GM19328 (cell line): ENCODE results near the gene PET100.

Experiments
- ATAC-seq: cut with Tn5 transposase; IDR thresholded peaks from one replicate; pipeline ENCODE4 v1.9.1; 2021; ENCODE audit warnings: mild to moderate bottlenecking, moderate library complexity; ENCODE audit not compliant: unreplicated experiment

Gene PET100

GRCh38 chr19:7629347-7630054, at the start of gene PET100, which contains the start of gene XAB2:
TSS of gene PET100 (plus strand) at chr19:7629793. CDS start at chr19:7629834, 41 bp downstream.
TSS of gene XAB2 (minus strand) at chr19:7629545. CDS start at chr19:7629527, 18 bp downstream.
- ATAC-seq, result peak; percentile 92

- no peak for ATAC-seq
These were observed 47.1 kb upstream of the PET100 start for GRCh38 chr19:7582446-7582845.

GRCh38 chr19:7589822-7590221, 39.8 kb upstream of the PET100 start:
- ATAC-seq, result no peak

- ATAC-seq, result no peak
These were observed 39.3 kb upstream of the PET100 start for GRCh38 chr19:7590256-7590655.

- ATAC-seq, result no peak
These were observed 34.0 kb upstream of the PET100 start, which contains the start of gene CAMSAP3 for GRCh38 chr19:7595466-7596133. TSS of gene CAMSAP3 (plus strand) at chr19:7595863. CDS start at chr19:7596003, 140 bp downstream.

- no peak for ATAC-seq
These were observed 33.2 kb upstream of the PET100 start for GRCh38 chr19:7596211-7596937.

GRCh38 chr19:7597689-7598088, 31.9 kb upstream of the PET100 start:
- ATAC-seq, result no peak

- no peak for ATAC-seq
These were observed 31.4 kb upstream of the PET100 start for GRCh38 chr19:7598180-7598579.

- no peak for ATAC-seq
These were observed 28.9 kb upstream of the PET100 start for GRCh38 chr19:7600721-7601120.

GRCh38 chr19:7602240-7602934, 27.2 kb upstream of the PET100 start:
- no peak for ATAC-seq

- no peak for ATAC-seq
These were observed 26.6 kb upstream of the PET100 start for GRCh38 chr19:7602935-7603497.

GRCh38 chr19:7603919-7604318, 25.7 kb upstream of the PET100 start:
- no peak for ATAC-seq

- ATAC-seq, result no peak
These were observed 23.9 kb upstream of the PET100 start for GRCh38 chr19:7605490-7606222.

GRCh38 chr19:7606289-7606688, 23.3 kb upstream of the PET100 start:
- ATAC-seq, result no peak

GRCh38 chr19:7607212-7607873, 22.2 kb upstream of the PET100 start:
- ATAC-seq, result no peak

- ATAC-seq, result no peak
These were observed 21.6 kb upstream of the PET100 start for GRCh38 chr19:7607874-7608560.

- ATAC-seq, result no peak
These were observed 18.9 kb upstream of the PET100 start for GRCh38 chr19:7610491-7611240.
